HS-27A (cell line): ENCODE data around the gene DUSP14.

ENCODE experiments used
- DNase-seq: peaks from one replicate; pipeline ENCODE4 v3.0.0-alpha.2; 2012; ENCODE audit warnings: low read depth, missing footprints

The DUSP14 gene

DNA sequence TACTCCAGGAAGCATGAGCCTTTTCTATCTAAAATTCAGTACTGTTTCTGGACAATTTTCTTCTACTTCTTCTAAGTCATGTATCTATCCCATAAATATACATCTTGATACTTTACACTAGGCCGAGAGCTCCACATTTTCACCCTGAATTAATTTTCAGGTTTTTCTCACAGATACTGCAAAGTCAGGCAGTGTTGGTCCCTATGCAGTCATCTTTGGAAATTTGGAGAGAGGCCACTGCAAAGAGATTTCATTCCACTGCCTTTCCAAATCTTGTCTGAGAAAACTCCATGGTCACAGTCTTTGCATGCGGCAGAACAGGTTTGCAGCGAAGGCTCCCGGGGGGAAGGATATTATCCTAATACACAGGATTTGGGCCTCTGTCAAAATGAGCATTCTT lies 28.2 kb downstream of the DUSP14 start:
- DNase-seq: no peak

GRCh38 chr17:37518826-37519225 lies 29.1 kb downstream of the DUSP14 start:
- DNase-seq: no peak

DNA sequence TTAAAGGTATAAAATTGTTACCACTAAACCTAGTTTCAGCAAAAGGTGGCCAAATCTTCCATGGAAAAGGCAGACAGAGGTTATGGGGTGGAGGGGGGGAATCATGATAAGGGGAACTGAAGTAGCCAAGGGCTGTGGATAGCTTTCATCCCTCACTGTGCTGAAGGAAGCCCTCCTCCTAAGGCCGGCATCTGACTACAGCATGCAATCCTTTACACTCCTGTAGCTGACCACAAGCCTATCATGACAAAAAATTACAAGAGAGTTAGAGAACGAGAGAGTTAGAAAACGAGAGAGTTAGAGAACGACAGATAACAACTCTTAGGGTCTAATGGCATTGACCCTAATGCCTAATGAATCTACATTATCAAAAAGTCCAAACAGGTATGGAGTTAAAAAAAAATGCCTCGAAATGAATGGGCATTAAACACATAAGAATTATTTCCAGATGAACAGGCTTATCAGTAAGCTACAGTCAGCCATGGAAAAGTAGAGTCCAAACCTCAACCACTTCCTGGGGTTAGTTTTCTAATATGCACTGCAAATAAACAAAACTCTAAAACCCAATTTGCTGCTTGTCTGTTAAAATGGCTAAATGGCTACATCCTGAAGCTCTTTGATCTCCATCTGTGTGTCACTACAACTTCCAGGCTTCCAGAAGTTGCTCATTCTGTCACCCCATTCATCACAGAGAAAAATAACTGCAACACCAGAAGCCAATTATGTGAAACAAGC lies 29.7 kb downstream of the DUSP14 start:
- DNase-seq: no peak

- no peak for DNase-seq
Measured at GRCh38 chr17:37520174-37520573, 30.5 kb downstream of the DUSP14 start.

GRCh38 chr17:37521821-37522220 lies 32.1 kb downstream of the DUSP14 start:
- no peak for DNase-seq

- DNase-seq: no peak
Measured at GRCh38 chr17:37523715-37524219, 34.1 kb downstream of the DUSP14 start.

- no peak for DNase-seq
Measured at GRCh38 chr17:37527249-37527851, 37.7 kb downstream of the DUSP14 start.

DNA sequence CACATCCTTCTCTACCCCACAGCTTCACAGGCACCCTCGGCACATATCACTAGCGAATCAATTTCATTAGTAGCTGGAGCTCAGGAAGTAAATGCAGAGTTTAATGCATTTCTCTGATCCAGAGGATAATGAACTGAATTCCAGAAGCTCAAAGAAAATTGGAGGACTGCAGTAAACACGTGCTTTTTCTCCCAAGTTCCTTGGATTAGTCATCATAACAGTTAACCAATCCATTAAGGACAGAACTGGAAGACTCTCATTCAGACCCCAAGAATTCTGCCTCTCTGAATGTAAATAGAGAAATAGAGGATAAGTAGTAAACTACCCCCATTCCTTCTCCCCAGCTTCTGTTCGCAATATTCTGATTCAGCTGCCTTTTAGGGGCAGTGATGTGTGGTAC lies 40.7 kb downstream of the DUSP14 start:
- DNase-seq: no peak

GRCh38 chr17:37532756-37533155 lies 43.1 kb downstream of the DUSP14 start:
- DNase-seq: no peak

- no peak for DNase-seq
Measured at GRCh38 chr17:37535906-37536305, 46.2 kb downstream of the DUSP14 start.

- DNase-seq: no peak
Measured at GRCh38 chr17:37538981-37539659, 49.4 kb downstream of the DUSP14 start.

GRCh38 chr17:37541880-37542660 lies 52.4 kb downstream of the DUSP14 start:
- no peak for DNase-seq

- no peak for DNase-seq
Measured at GRCh38 chr17:37543637-37544052, 54.0 kb downstream of the DUSP14 start.

- no peak for DNase-seq
Measured at GRCh38 chr17:37545486-37545885, 55.8 kb downstream of the DUSP14 start.

- DNase-seq: no peak
Measured at GRCh38 chr17:37546302-37546701, 56.6 kb downstream of the DUSP14 start.

- DNase-seq: no peak
Measured at GRCh38 chr17:37547986-37548385, 58.3 kb downstream of the DUSP14 start.

DNA sequence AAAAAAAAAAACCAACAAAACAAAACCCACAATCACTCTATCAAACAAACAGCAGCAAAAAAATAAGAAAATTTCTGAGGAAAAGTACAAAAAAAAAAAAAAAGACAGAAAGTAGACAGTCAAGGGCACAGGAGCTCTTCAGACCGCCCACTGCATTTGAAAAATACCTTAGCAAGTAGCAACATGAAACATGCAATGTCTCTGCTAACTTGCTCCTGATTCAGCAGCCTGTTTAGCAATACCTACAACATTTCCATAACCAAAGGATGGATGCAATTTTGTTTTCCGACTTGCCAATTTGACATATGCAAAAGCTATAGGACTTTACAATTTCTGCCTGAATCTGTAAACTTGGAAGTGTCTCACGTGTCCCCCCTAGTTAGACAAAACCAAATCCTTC lies 62.1 kb downstream of the DUSP14 start:
- no peak for DNase-seq

GRCh38 chr17:37553401-37553966 lies 63.8 kb downstream of the DUSP14 start:
- DNase-seq: no peak

DNA sequence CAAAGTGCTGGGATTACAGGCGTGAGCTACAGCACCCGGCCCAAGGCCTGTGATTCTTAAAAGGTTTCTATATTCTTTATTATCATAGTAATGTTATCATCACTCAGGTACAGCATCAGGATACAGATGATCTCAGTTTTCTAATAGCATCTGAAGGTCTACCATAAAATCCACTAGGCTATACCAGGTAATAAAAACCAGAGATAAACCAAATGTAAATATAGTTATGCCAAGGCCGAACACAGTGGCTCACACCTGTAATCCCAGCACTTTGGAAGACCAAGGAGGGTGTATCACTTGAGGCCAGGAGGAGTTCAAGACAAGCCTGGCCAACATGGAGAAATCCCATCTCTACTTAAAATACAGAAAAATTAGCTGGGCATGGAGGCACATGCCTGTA lies 65.7 kb downstream of the DUSP14 start:
- no peak for DNase-seq

- DNase-seq: no peak
Measured at GRCh38 chr17:37557482-37557881, 67.8 kb downstream of the DUSP14 start.

GRCh38 chr17:37558299-37558698 lies 68.6 kb downstream of the DUSP14 start:
- DNase-seq: no peak
